NB4 (cell line): ENCODE data around the gene CDC42BPG.

ENCODE experiments used
- MYC ChIP-seq: IDR thresholded peaks from 2 replicates; pipeline ENCODE4 v1.6.1; 2011; ENCODE audit warnings: low read depth, low read length
- POLR2A ChIP-seq: IDR thresholded peaks from 2 replicates; pipeline ENCODE4 v1.6.1; 2011; ENCODE audit warnings: mild to moderate bottlenecking; ENCODE audit not compliant: insufficient read length; ENCODE audit errors: extremely low read depth
- TF ChIP-seq, protein P1 (sequence below): IDR thresholded peaks from one replicate; pipeline ENCODE4 v1.5.1; 2012; ENCODE audit warnings: low read depth, low read length
- TF ChIP-seq, protein P2 (sequence below): IDR thresholded peaks from 2 replicates; pipeline ENCODE4 v1.6.1; 2011; ENCODE audit warnings: low read depth, low read length

DNA sequence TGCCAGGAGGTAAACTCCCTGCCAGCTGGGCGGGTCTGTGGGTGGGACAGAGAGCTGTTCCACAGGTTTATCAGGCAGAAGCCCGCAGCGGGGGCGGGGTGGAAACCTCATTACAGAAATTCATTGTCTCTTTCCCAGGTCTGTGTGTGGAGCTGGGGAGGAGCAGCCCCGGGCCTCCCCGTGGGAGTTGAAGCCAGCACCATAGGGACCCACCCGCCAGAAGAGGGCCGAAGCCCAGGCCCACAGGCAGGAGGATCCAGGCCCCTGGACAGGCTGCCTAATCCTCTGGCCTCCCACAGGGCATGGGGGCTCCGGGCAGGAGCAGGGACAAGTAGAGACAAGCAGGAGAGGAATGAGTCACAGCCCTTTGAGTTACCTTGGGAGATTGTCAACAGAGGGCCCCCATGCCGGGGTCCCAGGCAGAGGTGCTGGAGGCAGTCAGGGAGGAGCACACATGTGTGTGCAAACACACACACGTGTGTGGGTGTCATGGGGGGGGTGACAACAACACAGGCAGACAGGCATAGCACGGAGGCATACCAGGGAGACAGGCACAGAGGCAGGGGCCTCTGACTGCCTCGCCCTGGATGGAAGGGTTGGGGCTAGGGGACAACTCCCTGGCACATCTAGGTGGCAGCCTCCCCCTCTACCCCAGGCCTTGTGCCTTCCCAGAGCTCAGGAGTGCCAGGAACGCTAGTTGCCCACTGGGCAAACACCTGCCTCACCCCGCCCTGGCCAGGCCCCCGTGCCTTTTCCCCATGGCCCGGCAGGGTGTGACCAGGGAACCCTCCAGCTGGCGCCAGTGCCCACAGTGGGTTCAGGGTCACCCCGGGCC is 1.4 kb downstream of the CDC42BPG start:
- TF ChIP-seq, protein P1, sequence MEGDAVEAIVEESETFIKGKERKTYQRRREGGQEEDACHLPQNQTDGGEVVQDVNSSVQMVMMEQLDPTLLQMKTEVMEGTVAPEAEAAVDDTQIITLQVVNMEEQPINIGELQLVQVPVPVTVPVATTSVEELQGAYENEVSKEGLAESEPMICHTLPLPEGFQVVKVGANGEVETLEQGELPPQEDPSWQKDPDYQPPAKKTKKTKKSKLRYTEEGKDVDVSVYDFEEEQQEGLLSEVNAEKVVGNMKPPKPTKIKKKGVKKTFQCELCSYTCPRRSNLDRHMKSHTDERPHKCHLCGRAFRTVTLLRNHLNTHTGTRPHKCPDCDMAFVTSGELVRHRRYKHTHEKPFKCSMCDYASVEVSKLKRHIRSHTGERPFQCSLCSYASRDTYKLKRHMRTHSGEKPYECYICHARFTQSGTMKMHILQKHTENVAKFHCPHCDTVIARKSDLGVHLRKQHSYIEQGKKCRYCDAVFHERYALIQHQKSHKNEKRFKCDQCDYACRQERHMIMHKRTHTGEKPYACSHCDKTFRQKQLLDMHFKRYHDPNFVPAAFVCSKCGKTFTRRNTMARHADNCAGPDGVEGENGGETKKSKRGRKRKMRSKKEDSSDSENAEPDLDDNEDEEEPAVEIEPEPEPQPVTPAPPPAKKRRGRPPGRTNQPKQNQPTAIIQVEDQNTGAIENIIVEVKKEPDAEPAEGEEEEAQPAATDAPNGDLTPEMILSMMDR, result no peak
- TF ChIP-seq POLR2A (no peak), MYC (no peak)
- TF ChIP-seq, protein P2, sequence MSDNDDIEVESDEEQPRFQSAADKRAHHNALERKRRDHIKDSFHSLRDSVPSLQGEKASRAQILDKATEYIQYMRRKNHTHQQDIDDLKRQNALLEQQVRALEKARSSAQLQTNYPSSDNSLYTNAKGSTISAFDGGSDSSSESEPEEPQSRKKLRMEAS, result no peak
